Activated gamma-delta T cell (primary cell): ENCODE measurements around the gene SHMT1.
"Not testable (repeated sequence)": the region's sequence is repeated elsewhere in the genome, so short reads cannot be mapped to it uniquely, and the experiment has no call there.

ENCODE experiments used
- DNase-seq: peaks from one replicate; lab custom pipeline; 2025; lab: John Stamatoyannopoulos, UW
- total RNA-seq, 2 donors: gene quantifications; one replicate each; lab custom pipeline; 2026; lab: John Stamatoyannopoulos, UW

SHMT1 gene
- 14.3 to 17.3 reads per million in 2 donors for total RNA-seq

DNA sequence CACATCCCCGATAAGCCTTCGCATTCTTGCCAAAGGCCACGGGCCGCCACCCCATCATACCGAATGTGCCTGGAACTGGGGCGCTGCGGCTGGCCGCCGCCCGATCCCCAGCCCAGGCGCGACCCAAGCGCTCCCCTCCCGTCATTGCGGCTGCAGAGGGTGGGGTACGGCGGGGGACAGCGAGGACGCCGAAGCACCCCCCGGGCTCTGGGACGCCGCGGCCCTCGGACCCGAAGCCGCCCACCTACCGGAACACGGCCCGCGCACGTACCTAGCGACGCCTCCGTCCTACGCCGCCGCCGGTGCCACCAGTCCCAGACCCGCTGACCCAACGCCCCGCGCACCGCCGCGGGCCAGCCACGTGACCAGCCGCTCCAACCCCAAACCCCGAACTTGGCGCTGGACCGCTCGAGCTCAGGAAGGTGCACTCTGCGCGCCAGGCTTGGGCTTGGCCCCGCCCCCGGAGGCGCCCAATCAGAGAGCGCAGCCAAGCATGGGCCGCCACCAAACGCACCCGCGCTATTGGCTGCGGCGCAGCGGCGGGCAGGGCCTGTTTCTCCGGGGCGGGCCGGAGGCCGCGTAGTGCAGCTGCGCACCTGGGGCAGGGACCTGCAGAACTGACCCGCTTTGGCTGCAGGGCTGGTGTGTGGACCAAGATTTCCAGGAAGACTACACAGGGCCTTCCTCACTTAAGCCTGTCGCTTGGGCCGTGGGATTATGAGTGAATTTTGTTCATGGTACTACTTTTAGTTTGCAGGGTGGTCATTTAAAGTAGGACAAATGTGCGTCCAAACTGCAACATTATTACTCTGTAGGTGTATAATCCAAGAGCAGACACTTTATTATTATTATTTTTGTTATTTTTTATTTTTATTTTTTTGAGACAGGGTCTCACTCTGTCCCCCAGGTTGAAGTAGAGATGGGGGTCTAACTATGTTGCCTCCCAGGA, at the start of gene SHMT1:
SHMT1 (minus strand) TSS at position 450 of the 949 bp plus-strand sequence. CDS start 7,569 bp downstream, outside the sequence.
- peak; percentile 90 for DNase-seq

DNA sequence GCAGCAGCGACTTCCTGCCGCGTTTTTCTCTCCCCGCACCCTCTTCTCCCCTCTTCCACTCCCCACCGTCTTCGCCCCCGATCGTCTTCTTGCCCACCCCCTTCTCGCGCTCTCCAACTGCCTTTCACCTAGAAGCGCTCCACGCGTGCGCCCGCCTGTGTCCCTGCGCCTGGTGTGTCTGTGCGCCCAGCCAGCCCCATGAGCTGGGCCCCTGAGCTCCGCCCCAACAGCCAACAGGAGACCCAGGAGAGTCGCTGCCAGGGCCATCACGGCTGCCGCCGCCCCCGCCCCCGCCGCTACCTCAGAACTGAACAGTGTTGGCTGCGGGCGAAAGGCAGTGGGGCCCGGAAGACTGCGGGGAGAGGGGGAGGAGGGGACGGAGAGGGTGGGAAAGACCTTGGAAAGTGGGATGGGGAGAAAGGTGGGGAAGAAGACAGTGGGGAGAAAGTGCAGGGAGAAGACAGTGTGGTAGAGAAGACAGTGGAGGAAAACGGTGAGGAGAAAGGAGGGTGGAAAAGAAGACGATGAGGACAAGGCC, 48.7 kb upstream of the SHMT1 start:
- not testable (repeated sequence) for DNase-seq

DNA sequence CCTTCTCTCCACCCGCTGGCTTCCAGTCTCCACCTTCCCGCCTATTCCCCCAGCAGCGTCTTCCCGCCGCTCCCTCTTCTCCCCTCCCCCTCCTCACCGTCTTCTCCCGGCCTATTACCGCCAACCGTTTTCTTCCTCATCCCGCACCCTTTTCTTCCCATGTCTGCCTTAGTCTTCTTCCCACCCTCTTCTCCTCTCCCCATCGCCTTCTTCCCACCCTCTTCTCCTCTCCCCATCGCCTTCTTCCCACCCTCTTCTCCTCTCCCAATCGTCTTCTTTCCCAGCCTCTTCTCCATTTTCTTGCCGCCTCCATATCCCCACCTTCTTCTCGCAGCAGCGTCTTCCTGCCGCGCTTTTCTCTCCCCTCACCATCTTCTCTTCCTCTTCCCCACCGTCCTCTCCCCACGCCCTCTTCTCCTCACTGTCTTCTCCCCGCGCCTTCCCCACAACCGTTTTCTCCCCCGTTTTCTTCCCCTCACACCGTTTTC, 48.1 kb upstream of the SHMT1 start:
- DNase-seq, result not testable (repeated sequence)

DNA sequence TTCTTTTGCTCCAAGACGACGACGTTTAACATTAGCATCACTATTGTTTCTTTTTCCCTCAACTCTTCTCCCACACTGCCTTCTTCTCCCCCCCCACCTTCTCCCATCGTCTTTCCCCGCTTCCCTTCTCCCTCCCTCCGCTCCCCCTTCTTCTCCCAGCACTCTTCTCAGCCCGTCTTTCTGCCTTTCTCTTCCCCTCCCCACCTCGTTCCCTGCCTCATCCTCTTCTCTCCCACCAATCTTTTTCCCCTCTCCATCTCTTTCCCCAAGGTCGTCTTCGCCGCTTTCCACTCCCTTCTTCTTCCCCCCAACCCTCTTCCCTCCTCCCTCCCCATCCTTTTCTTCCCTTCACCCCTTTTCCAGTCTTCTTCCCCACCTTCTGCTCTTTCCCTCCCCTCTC, 47.4 kb upstream of the SHMT1 start:
- DNase-seq, result not testable (repeated sequence)

DNA sequence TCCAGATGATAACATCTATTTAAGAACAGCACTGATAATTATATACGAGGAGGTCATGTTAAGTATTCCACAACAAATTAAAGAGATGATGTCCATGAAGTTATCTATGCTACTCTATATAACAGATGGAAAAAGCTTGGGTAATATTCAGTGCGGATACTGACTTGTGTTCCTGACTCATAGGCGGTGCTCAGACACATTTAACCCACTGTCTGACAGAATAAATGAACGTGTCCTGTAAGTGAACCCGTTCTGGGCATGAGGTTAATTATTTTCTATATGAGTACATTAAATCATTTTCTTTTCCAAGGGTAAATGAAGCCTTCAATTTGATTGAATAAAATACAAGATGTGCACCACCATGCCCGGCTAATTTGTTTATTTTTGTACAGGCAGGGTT, 46.0 kb upstream of the SHMT1 start:
- DNase-seq, result not testable (repeated sequence)

DNA sequence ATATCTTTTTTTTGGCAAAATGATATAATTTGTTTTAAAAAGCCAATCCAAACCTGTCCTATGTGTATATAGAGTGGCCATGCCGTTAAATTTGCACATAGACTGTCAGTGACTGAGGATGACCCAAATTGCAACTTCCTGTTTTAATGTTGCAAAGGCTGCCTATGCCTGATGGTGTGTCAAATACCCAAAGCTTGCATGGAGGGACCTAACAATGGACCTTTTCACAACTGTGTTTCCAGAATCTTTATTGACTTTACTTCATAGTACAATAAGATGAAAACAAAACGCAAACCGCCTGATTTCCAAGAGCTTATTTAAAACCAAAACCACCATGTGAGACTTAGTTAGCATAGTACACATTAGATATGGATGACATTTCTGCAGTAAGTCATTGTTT, 45.6 kb upstream of the SHMT1 start:
- DNase-seq, result not testable (repeated sequence)

DNA sequence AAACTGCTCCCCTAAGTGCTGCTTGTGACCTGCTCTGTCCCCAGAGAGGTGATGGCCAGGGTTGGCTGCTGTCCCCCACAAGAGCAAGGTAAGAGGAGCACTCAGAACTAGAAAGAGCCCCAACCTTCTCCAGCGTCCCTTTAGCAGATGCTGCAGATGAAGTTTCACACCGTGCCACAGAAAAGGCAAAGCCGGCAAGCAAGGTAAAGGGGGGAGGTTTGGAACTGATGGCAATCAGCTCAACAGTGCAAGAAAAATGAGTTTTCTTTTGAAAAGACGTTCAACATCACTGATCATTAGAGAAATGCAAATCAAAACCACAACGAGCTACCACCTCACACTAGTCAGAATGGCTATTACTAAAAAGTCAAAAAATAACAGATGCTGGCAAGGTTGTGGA, 40.3 kb upstream of the SHMT1 start:
- DNase-seq, result not testable (repeated sequence)

DNA sequence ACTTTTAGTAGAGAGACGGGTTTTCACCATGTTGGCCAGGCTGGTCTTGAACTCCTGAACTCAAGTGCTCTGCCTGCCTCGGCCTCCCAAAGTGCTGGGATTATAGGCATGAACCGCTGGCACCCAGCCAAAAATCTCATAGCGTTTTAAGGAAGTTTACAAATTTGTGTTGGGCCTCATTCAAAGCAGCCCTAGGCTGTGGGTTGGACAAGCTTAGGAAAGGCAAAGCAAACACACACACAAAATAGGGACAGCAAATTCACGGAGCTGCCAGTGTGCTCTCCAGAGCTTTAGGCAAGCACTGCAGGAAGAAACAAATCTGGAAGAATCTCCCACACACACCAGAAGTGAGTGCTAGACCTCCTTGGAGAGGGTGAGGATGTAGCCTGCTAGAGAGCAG, 39.8 kb upstream of the SHMT1 start:
- DNase-seq, result not testable (repeated sequence)

DNA sequence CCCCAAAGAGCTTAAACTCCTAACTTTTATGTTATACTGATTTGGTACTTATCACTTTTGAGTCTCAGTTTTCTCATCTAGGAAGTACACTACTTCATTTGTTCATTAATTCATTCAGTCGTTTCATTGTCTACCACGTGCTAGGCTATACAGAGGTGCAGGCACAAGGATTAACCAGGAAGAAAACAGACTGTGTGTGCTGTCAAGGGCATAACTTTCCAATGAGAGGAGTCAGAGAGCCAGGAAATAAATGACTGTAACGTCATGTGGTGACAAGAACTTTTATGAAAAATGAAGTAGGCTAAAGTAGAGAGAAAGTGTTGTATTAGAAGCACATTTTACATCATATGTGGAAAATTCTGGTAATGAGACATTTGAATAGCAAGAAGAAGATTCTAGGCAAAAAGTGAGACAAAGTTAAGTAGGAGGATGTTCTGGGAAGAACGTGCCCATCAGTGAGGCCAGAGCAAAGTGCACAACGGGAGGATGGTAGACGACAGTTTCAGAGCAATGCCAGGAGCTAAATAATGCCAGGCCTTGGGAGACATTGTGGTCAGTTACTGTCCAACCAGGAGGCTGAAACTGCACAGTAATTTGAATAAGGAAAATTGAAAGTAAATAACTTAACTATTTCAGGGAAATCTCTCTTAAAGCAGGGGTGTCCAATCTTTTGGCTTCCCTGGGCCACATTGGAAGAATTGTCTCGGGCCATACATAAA, 38.7 kb upstream of the SHMT1 start:
- DNase-seq, result not testable (repeated sequence)

DNA sequence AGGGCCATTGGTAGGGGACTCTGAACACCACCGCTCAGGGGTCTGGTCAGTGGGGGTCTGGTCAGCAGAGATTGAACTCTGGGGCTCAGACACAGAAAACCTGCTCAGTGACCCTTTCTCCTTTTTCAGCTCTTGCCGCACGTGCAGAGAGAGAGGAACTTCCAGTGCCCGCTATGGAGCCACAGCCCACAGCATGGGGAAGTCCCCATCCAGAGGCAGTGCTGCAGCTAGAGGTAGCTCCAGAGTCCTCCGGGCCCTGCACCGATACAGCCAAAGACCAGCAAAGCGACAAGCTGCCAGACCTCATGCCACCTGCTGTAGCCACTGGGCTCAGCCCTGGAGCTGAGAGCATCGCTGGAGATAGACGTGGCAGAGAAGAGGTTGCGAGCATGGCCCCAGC, 25.4 kb upstream of the SHMT1 start:
- not testable (repeated sequence) for DNase-seq

DNA sequence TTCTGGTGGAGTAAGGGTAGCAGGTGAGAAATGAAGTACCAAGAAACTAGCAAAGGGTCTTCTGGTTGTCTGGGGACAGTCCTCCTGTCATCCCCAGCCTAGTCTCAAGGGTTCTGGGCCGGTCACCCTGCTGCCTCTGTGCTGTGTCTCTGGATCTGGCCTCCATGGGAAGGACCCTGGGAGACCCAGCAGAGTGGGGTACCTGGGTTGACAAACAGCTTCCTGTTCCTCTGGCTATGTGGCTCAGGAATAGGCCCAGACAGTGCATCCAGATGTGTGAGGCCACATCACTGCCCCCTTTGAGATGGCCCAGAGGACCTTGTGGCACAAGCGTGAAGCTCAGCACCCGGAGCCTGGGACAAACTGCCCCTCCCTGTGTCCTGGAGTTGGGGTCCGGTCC, 24.9 kb upstream of the SHMT1 start:
- not testable (repeated sequence) for DNase-seq

DNA sequence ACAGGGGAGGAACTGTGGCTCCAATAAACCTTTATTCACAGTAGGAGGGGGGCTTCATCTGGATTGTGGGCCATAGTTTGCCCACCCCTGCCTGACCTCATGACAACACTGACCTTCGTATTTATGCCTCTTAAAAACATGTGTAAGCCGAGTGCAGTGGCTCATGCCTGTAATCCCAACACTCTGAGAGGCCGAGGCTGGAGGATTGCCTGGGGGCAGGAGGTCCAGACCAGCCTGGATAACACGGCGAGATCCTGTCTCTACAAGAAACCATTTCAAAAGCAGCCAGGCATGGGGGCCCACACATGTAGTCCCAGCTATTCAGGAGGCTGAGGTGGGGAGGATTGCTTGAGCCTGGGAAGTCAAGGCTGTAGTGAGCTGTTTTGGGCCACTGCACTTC, 24.2 kb upstream of the SHMT1 start:
- not testable (repeated sequence) for DNase-seq

DNA sequence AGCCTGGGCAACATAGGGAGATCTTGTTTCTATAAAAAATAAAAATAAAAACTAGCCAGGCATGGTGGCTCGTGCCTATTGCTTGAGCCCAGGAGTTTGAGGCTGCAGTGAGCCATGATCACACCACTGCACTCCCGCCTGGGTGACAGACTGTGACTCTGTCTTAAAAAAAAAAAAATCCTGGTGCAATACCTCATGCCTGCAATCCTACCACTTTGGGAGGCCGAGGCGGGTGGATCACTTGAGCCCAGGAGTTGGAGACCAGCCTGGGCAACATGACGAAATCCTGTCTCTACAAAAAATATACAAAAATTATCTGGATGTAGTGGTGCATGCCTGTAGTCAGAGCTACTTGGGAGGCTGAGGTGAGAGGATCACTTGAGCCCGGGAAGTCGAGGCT, 20.9 kb upstream of the SHMT1 start:
- not testable (repeated sequence) for DNase-seq

DNA sequence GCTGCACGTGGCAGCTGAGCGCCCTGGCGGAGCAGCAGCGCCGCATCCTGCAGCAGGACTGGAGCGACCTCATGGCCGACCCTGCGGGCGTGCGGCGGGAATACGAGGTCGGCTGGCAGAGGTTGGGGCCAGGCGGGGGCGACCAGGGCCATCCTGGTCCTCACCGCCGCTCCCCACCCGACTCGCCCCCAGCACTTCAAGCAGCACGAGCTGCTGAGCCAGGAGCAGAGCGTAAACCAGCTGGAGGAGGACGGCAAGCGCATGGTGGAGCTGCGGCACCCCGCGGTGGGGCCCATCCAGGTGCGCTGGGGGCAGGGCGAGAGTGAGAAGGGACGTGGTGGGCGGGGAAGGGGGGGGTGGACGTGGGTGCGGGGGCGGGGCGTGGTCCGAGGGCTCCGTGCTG, 19.7 kb upstream of the SHMT1 start:
- not testable (repeated sequence) for DNase-seq

DNA sequence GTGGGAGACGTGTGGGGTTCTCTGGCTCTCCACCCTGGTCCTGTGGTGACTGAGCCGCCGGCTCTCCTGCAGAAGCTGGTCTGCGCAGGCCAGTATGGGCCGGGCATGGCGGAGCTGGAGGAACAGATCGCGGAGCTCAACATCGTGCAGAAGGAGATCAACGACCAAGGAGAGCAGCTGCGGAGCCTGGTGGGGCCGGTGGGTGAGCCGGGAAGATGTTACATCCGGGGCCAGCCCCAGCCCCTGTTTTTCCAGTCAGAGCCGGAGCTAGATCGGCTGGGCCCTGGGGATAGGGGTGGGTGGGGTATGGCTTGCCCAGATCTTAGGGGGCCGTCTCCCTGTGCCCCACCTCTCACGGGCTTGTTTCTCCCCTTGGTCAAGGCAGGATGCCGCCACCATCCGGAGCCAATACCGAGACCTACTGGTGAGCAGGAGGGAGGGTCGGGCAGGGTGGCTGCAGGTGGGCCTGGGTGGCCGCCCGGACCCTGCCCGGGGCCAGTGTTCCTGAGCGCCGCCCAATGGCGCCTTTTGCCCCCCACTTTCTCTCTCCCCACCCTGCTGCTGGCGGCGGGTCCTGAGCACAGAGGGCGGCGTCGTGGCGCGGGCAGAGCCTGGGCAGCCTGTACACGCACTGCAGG, 19.2 kb upstream of the SHMT1 start:
- no peak for DNase-seq

DNA sequence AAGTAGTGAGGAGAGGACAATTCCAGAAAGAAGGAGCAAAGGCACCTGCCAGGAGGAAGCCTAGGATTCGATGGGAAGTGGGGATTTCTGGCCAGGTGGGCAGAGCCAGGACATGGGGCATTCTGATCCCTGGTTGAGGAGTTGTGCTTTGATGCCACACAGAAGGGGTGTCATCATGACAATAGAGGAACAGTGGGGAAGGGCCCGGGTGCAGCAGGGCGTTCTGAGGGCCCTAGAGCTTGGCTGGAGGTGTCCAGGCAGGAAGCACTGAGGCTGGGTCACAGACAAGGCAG, 18.5 kb upstream of the SHMT1 start:
- DNase-seq, result no peak

DNA sequence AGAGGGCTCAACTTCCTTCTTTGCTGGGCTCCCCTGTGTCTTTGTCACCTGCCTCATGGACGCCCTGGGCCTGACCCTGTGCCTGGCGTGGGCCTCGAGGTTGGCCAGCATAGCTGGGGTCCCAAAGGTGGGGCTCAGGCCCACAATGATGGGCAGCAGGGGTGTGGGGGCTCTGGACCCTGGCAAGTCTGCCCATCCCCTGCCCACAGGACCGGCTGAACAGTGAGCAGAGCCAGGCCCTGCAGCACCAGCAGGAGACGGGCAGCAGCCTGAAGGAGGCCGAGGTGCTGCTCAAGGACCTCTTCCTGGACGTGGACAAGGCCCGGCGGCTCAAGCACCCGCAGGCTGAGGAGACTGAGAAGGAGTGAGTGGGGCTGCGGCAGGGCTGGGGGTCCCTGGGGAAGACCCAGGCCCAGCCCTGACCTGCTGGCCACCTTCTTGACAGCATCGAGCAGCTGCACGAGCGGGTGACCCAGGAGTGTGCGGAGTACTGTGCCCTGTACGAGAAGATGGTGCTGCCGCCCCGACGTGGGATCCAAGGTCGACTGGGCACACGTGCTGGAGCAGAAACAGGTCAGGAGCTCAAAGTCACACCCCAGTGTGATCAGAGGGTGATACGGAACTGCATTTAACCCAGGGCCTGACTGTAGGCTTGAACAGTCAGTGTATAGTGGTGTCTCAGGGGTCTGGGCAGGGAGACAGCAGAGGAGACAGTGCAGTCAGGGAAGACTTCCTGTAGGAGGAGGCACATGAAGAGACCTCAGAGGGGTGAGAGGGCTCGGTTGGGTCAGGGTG, 18.0 kb upstream of the SHMT1 start:
- no peak for DNase-seq

DNA sequence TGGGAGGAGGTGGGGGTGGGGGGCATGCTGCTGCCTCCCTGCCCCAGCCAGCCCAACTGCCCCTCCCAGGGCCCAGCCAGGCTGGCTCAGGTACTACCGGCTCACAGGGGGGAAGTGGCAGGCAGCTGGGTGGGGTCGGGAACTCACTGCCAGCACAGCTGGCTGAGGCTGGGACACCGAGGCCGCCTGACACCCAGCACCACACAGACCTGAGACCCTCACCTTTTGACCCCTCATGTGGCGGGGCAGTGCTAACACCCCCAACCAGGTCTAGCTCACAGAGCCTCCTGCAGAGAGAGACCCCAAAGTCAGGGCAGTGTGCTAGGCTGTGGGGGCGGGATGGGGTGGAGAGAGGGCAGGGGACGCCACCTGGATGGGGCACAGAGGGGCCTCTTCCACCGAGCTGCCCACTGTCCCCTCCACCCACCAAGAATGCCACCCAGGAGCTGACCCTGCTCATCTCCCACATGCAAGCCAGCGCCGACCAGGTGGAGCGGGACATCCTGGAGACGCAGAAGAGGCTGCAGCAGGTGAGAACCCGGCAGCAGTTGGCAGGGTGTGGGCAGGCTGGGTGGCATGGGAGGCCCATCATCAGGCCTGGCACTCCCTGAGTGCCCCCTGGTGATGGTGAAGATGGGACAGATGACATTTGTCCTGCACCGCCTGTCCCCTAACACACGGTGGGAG, 17.3 kb upstream of the SHMT1 start:
- no peak for DNase-seq

DNA sequence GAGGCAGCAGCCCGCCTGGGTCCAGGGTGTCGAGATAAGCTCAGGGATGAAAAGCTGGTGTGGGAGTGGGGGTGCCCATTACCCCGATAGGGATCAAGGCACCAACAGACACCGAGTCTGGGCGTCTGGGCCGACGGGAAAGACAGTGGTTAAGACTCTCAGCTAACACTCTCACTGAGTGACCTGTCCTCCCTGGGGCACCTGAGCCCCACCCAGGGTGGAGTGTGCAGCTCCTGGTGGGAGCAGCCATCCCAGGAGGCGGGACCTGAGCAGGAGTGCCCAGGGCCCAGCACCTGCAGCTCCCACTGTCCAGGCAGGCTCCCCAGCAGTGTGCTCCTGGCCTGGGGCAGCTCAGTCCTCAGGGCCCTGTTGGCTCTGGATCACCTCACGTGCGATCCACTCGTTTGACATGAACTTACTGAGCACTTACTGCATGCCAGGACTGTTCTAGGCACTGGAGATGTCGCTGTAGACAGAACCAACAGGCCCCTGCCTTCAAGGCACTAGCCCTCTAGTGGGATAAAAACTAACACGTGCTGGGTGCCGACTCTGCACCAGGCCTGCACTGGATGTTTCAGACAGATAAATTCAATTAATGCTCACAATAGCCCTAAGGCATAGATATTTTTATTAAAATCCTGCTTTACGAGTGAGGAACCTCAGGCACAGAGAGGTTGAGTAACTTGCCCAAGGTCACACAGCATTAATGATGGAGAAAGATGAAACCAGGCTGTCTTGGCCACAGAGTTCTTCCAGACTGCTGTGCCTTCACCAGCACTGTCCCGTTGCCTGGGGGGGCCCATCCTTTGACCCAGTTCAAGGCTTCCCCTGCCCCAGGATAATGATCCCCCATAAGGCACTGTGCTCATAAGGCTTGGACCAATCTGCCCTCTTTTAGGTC, 16.1 kb upstream of the SHMT1 start:
- no peak for DNase-seq

DNA sequence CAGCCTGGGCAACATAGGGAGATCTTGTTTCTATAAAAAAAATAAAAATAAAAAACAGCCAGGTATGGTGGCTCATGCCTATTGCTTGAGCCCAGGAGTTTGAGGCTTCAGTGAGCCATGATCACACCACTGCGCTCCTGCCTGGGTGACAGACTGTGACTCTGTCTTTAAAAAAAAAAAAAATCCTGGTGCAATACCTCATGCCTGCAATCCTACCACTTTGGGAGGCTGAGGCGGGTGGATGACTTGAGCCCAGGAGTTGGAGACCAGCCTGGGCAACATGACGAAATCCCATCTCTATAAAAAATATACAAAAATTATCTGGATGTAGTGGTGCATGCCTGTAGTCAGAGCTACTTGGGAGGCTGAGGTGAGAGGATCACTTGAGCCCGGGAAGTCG, 15.3 kb upstream of the SHMT1 start:
- DNase-seq, result not testable (repeated sequence)
